CD4-positive, CD25-positive, alpha-beta regulatory T cell (primary cell): ENCODE data around the gene KRT9. TPM values are rescaled to one million over a fixed set of nuclear protein-coding genes. Genes with fewer than 3 reads are reported as not detected.
"Not testable (repeated sequence)": the region's sequence is repeated elsewhere in the genome, so short reads cannot be mapped to it uniquely, and the experiment has no call there.

ENCODE experiments used
- ATAC-seq, 2 donors: fragments of 150-1000 bp; cut with Tn5 transposase; one replicate each; pipeline ENCODE4 v1.10.0; 2021; ENCODE audit warnings: low read depth in 2 of 2, moderate number of reproducible peaks in 2 of 2, moderate library complexity in 1 of 2
- DNase-seq, 3 donors: peaks; one replicate each; pipeline versions ENCODE4 v3.0.0 to v3.0.0-alpha.2; 2012 to 2022; ENCODE audit warnings: mixed read lengths in 1 of 3
- H3K27ac ChIP-seq: one replicate; pipeline ENCODE4 v1.7.0; 2013; ENCODE audit warnings: mild to moderate bottlenecking, low read length; ENCODE audit not compliant: insufficient read depth, poor library complexity, severe bottlenecking
- H3K27me3 ChIP-seq: one replicate; pipeline ENCODE4 v1.7.0; 2013; ENCODE audit warnings: low read length; ENCODE audit not compliant: control insufficient read depth, insufficient read depth
- H3K36me3 ChIP-seq: one replicate; pipeline ENCODE4 v1.7.0; 2013; ENCODE audit warnings: mild to moderate bottlenecking, low read length, moderate library complexity; ENCODE audit not compliant: control insufficient read depth, insufficient read depth
- H3K4me1 ChIP-seq: 2 replicates; pipeline ENCODE4 v1.7.0; 2013; ENCODE audit warnings: mild to moderate bottlenecking, low read length; ENCODE audit not compliant: insufficient read depth, control insufficient read depth, poor library complexity, severe bottlenecking
- H3K4me3 ChIP-seq: one replicate; pipeline ENCODE4 v1.7.0; 2013; ENCODE audit warnings: low read depth, mild to moderate bottlenecking, low read length, moderate library complexity
- H3K9me3 ChIP-seq, 2 experiments: 1 replicate in 1 of 2; 2 replicates in 1 of 2; pipeline ENCODE4 v1.7.0; 2013; ENCODE audit warnings: low read length in 2 of 2, mild to moderate bottlenecking in 1 of 2, moderate library complexity in 1 of 2; ENCODE audit not compliant: control insufficient read depth in 2 of 2
- H3K27ac Mint-ChIP-seq, 3 donors: one replicate each; pipeline ENCODE4 v1.8.0; 2020 to 2022; ENCODE audit warnings: mild to moderate bottlenecking in 3 of 3, mixed read lengths in 3 of 3, moderate library complexity in 2 of 3
- H3K27me3 Mint-ChIP-seq: one replicate; pipeline ENCODE4 v1.8.0; 2022; ENCODE audit warnings: mild to moderate bottlenecking, mixed read lengths
- H3K36me3 Mint-ChIP-seq: one replicate; pipeline ENCODE4 v1.8.0; 2020; ENCODE audit warnings: mixed read lengths
- H3K4me1 Mint-ChIP-seq, 4 donors: one replicate each; pipeline ENCODE4 v1.8.0; 2020 to 2022; ENCODE audit warnings: mixed read lengths in 4 of 4, mild to moderate bottlenecking in 1 of 4
- H3K4me3 Mint-ChIP-seq, 4 donors: one replicate each; pipeline ENCODE4 v1.8.0; 2020 to 2022; ENCODE audit warnings: mild to moderate bottlenecking in 4 of 4, mixed read lengths in 4 of 4, moderate library complexity in 3 of 4
- H3K9me3 Mint-ChIP-seq, 7 donors: one replicate each; pipeline ENCODE4 v1.8.0; 2020 to 2022; ENCODE audit warnings: mixed read lengths in 7 of 7, mild to moderate bottlenecking in 3 of 7, moderate library complexity in 2 of 7
- polyA plus RNA-seq, 4 donors: library from polyadenylated mRNA; unstranded; fragments of 300-500 nt; fragmentation: Illumina TruSeq; gene quantifications; one replicate each; pipeline ENCODE4 v1.2.3, GENCODE V29; 2021
- total RNA-seq: library from RNA; stranded (reverse); gene quantifications from one replicate; pipeline ENCODE4 v1.2.3, GENCODE V29; 2022

The KRT9 gene
- total RNA-seq (not detected), polyA plus RNA-seq (not detected)

GRCh38 chr17:41571561-41572434 lies at the start of gene KRT9:
TSS of gene KRT9 (minus strand) at chr17:41572059. CDS start at chr17:41571992, 67 bp downstream.
- H3K27ac Mint-ChIP-seq: peak within 1 kb of the TSS in 1 of 3 donors; percentile 20
- no peak for DNase-seq
- H3K9me3 ChIP-seq: peaks cover 0 to 7% of the 10 kb centered on the region in 2 experiments
- no peaks in the 10 kb centered on the region for H3K36me3 Mint-ChIP-seq
- H3K27me3 ChIP-seq: peaks cover 4% of the 10 kb centered on the region
- H3K9me3 Mint-ChIP-seq: peaks cover 0 to 19% (median 6%) of the 10 kb centered on the region in 7 donors
- no peak for ATAC-seq
- H3K27ac ChIP-seq: no peak within 1 kb of the TSS
- H3K4me3 ChIP-seq: no peak within 1 kb of the TSS
- H3K4me1 Mint-ChIP-seq: peaks cover 0 to 11% (median 0%) of the 10 kb centered on the region in 4 donors
- H3K4me1 ChIP-seq: no peaks in the 10 kb centered on the region
- H3K36me3 ChIP-seq: no peaks in the 10 kb centered on the region
- H3K27me3 Mint-ChIP-seq: peaks cover 20% of the 10 kb centered on the region
- H3K4me3 Mint-ChIP-seq: no peak within 1 kb of the TSS

- H3K36me3 Mint-ChIP-seq, H3K27ac Mint-ChIP-seq, H3K9me3 Mint-ChIP-seq, H3K4me1 Mint-ChIP-seq, H3K4me3 ChIP-seq, H3K4me3 Mint-ChIP-seq, H3K9me3 ChIP-seq, H3K27me3 ChIP-seq, DNase-seq, H3K27me3 Mint-ChIP-seq, ATAC-seq, H3K36me3 ChIP-seq, H3K4me1 ChIP-seq, H3K27ac ChIP-seq: not testable (repeated sequence)
Observed at GRCh38 chr17:41621435-41621817, 49.6 kb upstream of the KRT9 start.

- H3K4me1 ChIP-seq: no peaks in the 10 kb centered on the region
- H3K4me3 ChIP-seq: no peak overlapping the region
- ATAC-seq (no peak), DNase-seq (no peak)
- Mint-ChIP-seq H3K27me3 (no peaks in the 10 kb centered on the region), H3K36me3 (no peaks in the 10 kb centered on the region), H3K4me1 (no peaks in the 10 kb centered on the region), H3K4me3 (no peak overlapping the region), H3K27ac (peak overlapping the region in 1 of 3 donors; percentile 29), H3K9me3 (peaks cover 0 to 2% (median 0%) of the 10 kb centered on the region in 7 donors)
- H3K9me3 ChIP-seq: no peaks in the 10 kb centered on the region
- H3K36me3 ChIP-seq: no peaks in the 10 kb centered on the region
- no peak overlapping the region for H3K27ac ChIP-seq
- no peaks in the 10 kb centered on the region for H3K27me3 ChIP-seq
Observed at GRCh38 chr17:41620583-41621434, 49.0 kb upstream of the KRT9 start.

GRCh38 chr17:41619927-41620582 lies 48.2 kb upstream of the KRT9 start:
- H3K27ac ChIP-seq, H3K27me3 Mint-ChIP-seq, ATAC-seq, H3K27ac Mint-ChIP-seq, H3K36me3 Mint-ChIP-seq, H3K4me1 ChIP-seq, H3K4me1 Mint-ChIP-seq, DNase-seq, H3K36me3 ChIP-seq, H3K9me3 ChIP-seq, H3K4me3 ChIP-seq, H3K27me3 ChIP-seq, H3K9me3 Mint-ChIP-seq, H3K4me3 Mint-ChIP-seq: not testable (repeated sequence)

- Histone ChIP-seq H3K4me3 (no peak overlapping the region), H3K27me3 (no peaks in the 10 kb centered on the region), H3K36me3 (no peaks in the 10 kb centered on the region), H3K27ac (no peak overlapping the region), H3K4me1 (no peaks in the 10 kb centered on the region), H3K9me3 (no peaks in the 10 kb centered on the region)
- Mint-ChIP-seq H3K27ac (no peak overlapping the region), H3K4me1 (no peaks in the 10 kb centered on the region), H3K27me3 (no peaks in the 10 kb centered on the region), H3K9me3 (peaks cover 0 to 2% (median 0%) of the 10 kb centered on the region in 7 donors), H3K36me3 (no peaks in the 10 kb centered on the region), H3K4me3 (no peak overlapping the region)
- ATAC-seq (no peak), DNase-seq (no peak)
Observed at GRCh38 chr17:41619036-41619926, 47.4 kb upstream of the KRT9 start.

GRCh38 chr17:41618341-41619035 lies 46.6 kb upstream of the KRT9 start:
- Mint-ChIP-seq H3K4me3 (no peak overlapping the region), H3K27ac (no peak overlapping the region), H3K27me3 (peaks cover 4% of the 10 kb centered on the region), H3K9me3 (peaks cover 0 to 2% (median 0%) of the 10 kb centered on the region in 7 donors), H3K4me1 (no peaks in the 10 kb centered on the region), H3K36me3 (no peaks in the 10 kb centered on the region)
- Histone ChIP-seq H3K4me3 (no peak overlapping the region), H3K4me1 (no peaks in the 10 kb centered on the region), H3K36me3 (no peaks in the 10 kb centered on the region), H3K27me3 (no peaks in the 10 kb centered on the region), H3K9me3 (no peaks in the 10 kb centered on the region), H3K27ac (no peak overlapping the region)
- ATAC-seq: no peak
- DNase-seq: no peak
